ENCODE measurements around the gene TMPRSS9.
A peak's percentile ranks its signal among the peaks of the same experiment; 100 is the strongest.
"Not testable (repeated sequence)": the region's sequence is repeated elsewhere in the genome, so short reads cannot be mapped to it uniquely, and the experiment has no call there.

The TMPRSS9 gene

DNA sequence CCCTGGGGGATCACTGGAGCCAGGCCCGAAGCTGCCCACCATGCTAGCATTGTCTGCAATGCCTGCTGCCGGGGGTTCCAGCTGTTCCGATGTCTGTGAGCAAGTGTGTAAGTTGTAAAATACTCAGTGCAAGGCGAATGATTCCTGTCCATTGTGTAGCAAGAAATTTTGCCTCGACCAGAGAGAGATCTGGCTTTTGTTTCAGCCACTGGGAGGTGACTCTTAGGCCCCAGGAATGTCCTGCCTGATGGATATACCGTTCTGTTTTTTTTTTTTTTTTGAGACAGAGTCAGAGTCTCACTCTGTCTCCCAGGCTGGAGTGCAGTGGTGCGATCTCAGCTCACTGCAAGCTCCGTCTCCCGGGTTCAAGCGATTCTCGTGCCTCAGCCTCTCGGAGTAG, 108.5 kb downstream of the TMPRSS9 start:
- DNase-seq, result no peak

DNA sequence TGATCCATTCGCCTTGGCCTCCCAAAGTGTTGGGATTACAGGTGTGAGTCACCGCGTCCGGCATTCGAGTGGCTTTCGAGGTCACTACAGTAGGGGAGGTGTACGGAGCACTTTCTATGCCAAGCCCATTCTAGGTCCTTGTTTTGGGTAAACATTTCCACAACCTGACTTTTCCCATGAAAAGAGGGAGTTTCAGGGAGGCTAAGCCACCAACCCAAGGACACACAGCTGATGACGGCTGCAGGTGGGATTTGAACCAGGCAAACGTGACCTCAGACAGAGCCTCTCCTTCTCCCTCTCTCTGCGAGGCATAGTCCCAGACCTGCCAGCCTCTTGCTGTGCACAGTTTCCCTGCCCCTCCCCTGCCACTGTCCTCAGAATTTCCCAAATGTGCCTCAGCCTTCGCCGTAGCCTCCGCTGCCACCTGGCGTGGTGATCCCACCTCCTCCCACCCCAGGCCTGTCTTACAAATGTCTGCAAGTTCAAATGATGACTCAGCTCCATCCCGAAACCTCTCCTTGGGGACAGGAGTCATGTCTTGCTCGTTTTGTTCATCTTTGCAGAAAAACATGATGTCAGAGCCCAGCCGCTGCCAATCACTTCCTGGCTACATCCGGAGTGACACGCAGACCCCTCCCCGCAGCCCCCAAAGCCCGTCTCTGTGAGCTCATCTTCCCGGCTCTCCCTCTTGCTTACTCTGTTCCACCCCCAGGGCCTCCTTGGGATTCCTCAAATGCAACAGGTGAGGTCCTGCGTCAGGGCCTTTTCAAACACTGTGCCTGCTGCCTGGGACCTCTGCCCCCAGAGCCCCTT, 109.2 kb downstream of the TMPRSS9 start:
- peak in 1 of 2 experiments; percentile 47 for DNase-seq

- DNase-seq, result not testable (repeated sequence)
These were observed 109.8 kb downstream of the TMPRSS9 start for GRCh38 chr19:2469915-2470200.

DNA sequence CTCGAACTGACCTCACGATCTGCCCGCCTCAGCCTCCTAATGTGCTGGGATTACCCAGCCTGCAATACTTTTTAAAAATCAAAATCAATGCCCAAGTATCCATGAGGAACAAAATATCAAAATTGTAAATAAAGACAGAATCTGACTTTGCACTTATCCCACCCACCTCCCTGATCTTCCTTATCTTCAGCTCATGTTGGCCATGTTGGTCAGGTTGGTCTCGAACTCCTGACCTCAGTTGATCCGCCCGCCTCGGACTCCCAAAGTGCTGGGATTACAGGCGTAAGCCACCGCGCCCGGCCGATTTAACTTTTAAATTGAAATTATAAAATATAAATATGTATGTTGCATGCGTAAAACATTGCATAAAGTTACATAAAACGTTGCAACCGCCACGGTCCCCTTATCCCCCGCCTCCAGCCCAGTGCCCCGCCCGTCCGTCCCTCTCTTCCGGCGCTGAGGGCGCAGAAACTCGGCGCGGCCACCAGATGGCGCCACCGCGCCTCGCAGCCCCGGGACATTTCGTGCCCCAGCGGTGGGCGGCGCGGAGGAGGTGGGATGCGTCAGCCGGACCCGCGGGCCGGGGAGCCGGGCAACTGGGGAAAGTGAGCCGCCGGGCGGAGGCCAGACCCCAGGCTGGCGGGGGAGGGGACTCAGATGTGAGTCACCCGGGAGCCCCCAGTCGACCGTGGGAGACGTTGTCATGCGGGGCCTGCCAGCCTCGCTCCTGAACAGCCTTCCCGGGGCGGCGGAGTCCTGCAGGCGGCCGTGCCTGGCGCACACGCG, 114.4 kb downstream of the TMPRSS9 start:
- DNase-seq, result peak; percentile 44 to 73

DNA sequence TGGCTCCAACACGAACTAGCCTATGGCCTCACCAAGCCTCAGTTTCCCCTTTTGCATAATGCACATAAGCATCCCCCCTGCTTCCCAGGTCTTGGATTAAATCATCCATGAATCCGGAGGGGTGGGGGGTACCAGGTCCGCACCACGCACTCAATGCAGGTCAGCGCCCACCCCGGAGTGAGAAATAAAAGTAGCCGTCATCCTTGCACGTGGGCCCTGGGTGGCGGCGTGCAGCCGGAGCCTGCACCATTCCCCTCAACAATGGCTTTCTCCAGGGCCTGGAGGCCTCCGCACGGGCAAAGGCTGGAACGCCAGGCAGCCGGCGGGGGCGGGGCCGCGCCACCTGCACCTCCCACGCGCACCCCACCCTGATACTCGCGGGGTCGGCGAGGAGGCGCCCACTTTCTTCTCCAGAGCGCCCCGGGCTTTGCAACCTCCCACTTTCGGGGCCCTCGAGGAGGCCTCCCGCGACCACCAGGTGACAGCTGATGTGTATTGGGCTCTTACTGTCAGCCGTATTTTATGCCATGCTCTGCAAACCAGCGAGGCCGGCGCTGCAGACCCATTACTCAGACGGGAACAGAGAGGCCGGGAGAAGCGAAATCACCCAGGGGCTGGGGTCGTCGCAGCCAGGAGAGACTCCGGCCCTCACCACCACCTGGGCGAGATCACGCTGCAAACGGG, 115.1 kb downstream of the TMPRSS9 start:
- no peak for DNase-seq

Measured in NCI-H524 (cell line).